ENCODE data around the gene WDR27. TPM values are rescaled to one million over a fixed set of nuclear protein-coding genes. Genes with fewer than 3 reads are reported as not detected.

WDR27 gene
- polyA plus RNA-seq, 3 donors = 0.95 to 20.5 (median 2.0) TPM

GRCh38 chr6:169543704-169544103 lies 158.1 kb downstream of the WDR27 start:
- intact Hi-C loops (cut with micrococcal nuclease) = no loop called here
- Mint-ChIP-seq H3K9me3 (peaks cover 2 to 19% (median 15%) of the 10 kb centered on the region in 7 donors), H3K4me3 (no peak overlapping the region), H3K4me1 (no peaks in the 10 kb centered on the region), H3K27ac (no peak overlapping the region), H3K36me3 (no peaks in the 10 kb centered on the region), H3K27me3 (ENCODE audit: low read depth in 3 of 3) (no peaks in the 10 kb centered on the region)
- Histone ChIP-seq H3K27ac (ENCODE audit: low read depth in 1 of 2, low read length in 2 of 2) (no peak overlapping the region), H3K9ac (ENCODE audit: insufficient read depth, low read length, poor library complexity, severe bottlenecking) (no peak overlapping the region), H3K4me1 (ENCODE audit: control insufficient read depth in 1 of 2, insufficient read depth in 2 of 2, low read length in 2 of 2) (no peaks in the 10 kb centered on the region), H3K27me3 (ENCODE audit: control insufficient read depth in 2 of 2, insufficient read depth in 2 of 2, low read length in 2 of 2) (no peaks in the 10 kb centered on the region), H3K4me3 (replicated peaks in 1 of 3; ENCODE audit: low read depth in 2 of 3, low read length in 3 of 3) (no peak overlapping the region), H3K9me3 (replicated peaks in 1 of 2; ENCODE audit: control insufficient read depth in 1 of 2, insufficient read depth in 1 of 2, low read length in 2 of 2) (peaks cover 11 to 14% of the 10 kb centered on the region in 2 donors), H4K20me1 (ENCODE audit: insufficient read depth, low read length) (no peaks in the 10 kb centered on the region), H3K36me3 (replicated peaks in 1 of 2; ENCODE audit: control insufficient read depth in 1 of 2, insufficient read depth in 2 of 2, low read length in 2 of 2) (no peaks in the 10 kb centered on the region), H3K4me2 (replicated peaks; ENCODE audit: extremely low read depth, low read length, poor library complexity, severe bottlenecking) (no peak overlapping the region), H3K79me2 (ENCODE audit: insufficient read depth, low read length) (no peaks in the 10 kb centered on the region), H2AFZ (ENCODE audit: insufficient read depth, low read depth, low read length, poor library complexity, severe bottlenecking) (no peak overlapping the region)
- TF ChIP-seq CTCF (IDR thresholded peaks at IDR 0.05) = no peak
- DNase-seq = no peak

- no CpG with 5 or more reads among the region's 1 CpG for WGBS (ENCODE audit: insufficient coverage)
- H3K36me3 Mint-ChIP-seq = no peaks in the 10 kb centered on the region
- no peak overlapping the region for H3K27ac Mint-ChIP-seq
- Histone ChIP-seq H3K27me3 (ENCODE audit: control insufficient read depth in 2 of 2, insufficient read depth in 2 of 2, low read length in 2 of 2) (no peaks in the 10 kb centered on the region), H3K9ac (ENCODE audit: insufficient read depth, low read length, poor library complexity, severe bottlenecking) (no peak overlapping the region), H3K4me2 (replicated peaks; ENCODE audit: extremely low read depth, low read length, poor library complexity, severe bottlenecking) (no peak overlapping the region), H3K4me3 (replicated peaks in 1 of 3; ENCODE audit: low read depth in 2 of 3, low read length in 3 of 3) (no peak overlapping the region), H4K20me1 (ENCODE audit: insufficient read depth, low read length) (no peaks in the 10 kb centered on the region), H2AFZ (ENCODE audit: insufficient read depth, low read depth, low read length, poor library complexity, severe bottlenecking) (no peak overlapping the region), H3K36me3 (replicated peaks in 1 of 2; ENCODE audit: control insufficient read depth in 1 of 2, insufficient read depth in 2 of 2, low read length in 2 of 2) (no peaks in the 10 kb centered on the region), H3K27ac (ENCODE audit: low read depth in 1 of 2, low read length in 2 of 2) (no peak overlapping the region), H3K79me2 (ENCODE audit: insufficient read depth, low read length) (no peaks in the 10 kb centered on the region), H3K4me1 (ENCODE audit: control insufficient read depth in 1 of 2, insufficient read depth in 2 of 2, low read length in 2 of 2) (no peaks in the 10 kb centered on the region), H3K9me3 (replicated peaks in 1 of 2; ENCODE audit: control insufficient read depth in 1 of 2, insufficient read depth in 1 of 2, low read length in 2 of 2) (peaks cover 5 to 14% of the 10 kb centered on the region in 2 donors)
- H3K4me1 Mint-ChIP-seq = no peaks in the 10 kb centered on the region
- peaks cover 2 to 21% (median 14%) of the 10 kb centered on the region in 7 donors for H3K9me3 Mint-ChIP-seq
- H3K4me3 Mint-ChIP-seq = no peak overlapping the region
- intact Hi-C loops (cut with micrococcal nuclease) = no loop called here
- DNase-seq = no peak
- no peaks in the 10 kb centered on the region for H3K27me3 Mint-ChIP-seq (ENCODE audit: low read depth in 3 of 3)
- no peak for TF ChIP-seq CTCF (IDR thresholded peaks at IDR 0.05)
These were observed 159.3 kb downstream of the WDR27 start for GRCh38 chr6:169542491-169542890.

Measured in CD14-positive monocyte (primary cell).